Measurements from ENCODE around the gene ATP4B.

DNA sequence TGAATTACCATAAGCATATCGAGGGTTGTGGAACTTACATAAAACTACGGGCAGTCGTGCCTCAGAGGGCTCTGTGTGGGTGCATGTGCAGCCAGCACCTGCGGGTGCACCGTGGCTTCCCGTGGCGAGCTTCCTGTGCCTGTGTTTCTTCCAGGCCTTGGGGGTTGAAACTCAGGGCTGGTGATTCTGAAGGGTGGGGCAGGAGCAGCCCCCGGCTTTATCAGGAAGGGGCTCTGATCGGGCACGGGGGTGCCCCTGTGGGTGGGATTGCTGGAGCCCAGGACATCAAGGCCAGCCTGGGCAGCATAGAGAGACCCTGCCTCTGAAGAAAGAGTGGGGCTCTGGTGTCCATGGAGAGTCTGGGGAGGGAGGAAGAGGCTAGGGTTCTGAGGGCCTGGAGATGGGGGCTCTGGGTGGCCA, 11.1 kb downstream of the ATP4B start:
- TF ChIP-seq, protein P1, sequence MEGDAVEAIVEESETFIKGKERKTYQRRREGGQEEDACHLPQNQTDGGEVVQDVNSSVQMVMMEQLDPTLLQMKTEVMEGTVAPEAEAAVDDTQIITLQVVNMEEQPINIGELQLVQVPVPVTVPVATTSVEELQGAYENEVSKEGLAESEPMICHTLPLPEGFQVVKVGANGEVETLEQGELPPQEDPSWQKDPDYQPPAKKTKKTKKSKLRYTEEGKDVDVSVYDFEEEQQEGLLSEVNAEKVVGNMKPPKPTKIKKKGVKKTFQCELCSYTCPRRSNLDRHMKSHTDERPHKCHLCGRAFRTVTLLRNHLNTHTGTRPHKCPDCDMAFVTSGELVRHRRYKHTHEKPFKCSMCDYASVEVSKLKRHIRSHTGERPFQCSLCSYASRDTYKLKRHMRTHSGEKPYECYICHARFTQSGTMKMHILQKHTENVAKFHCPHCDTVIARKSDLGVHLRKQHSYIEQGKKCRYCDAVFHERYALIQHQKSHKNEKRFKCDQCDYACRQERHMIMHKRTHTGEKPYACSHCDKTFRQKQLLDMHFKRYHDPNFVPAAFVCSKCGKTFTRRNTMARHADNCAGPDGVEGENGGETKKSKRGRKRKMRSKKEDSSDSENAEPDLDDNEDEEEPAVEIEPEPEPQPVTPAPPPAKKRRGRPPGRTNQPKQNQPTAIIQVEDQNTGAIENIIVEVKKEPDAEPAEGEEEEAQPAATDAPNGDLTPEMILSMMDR (IDR thresholded peaks at IDR 0.05): no peak
- TF ChIP-seq POLR2A (IDR thresholded peaks at IDR 0.05): no peak
